HepG2 (cell line): ENCODE measurements around the gene ABCB8. TPM values are rescaled to one million over a fixed set of nuclear protein-coding genes. Genes with fewer than 3 reads are reported as not detected.

Experiments used
- BATF2 ChIP-seq: sonication (generic); formaldehyde crosslinking; IDR thresholded peaks from 2 replicates; pipeline ENCODE4 v1.8.0; 2022; ENCODE audit warnings: mild to moderate bottlenecking, missing genetic modification reagents, moderate library complexity
- DZIP1 ChIP-seq: sonication (generic); formaldehyde crosslinking; IDR thresholded peaks from 2 replicates; pipeline ENCODE4 v1.5.0; 2020; ENCODE audit warnings: mild to moderate bottlenecking, missing genetic modification reagents
- EP300 ChIP-seq, 3 experiments: sonication (generic) in 1 of 3; formaldehyde crosslinking in 1 of 3; IDR thresholded peaks; 2 replicates each; pipeline versions ENCODE4 v1.5.1 to v1.6.1; 2011 to 2020; ENCODE audit warnings: low read depth in 2 of 3, low read length in 2 of 3, borderline replicate concordance in 1 of 3, improper control_type of control experiment in 1 of 3, mild to moderate bottlenecking in 1 of 3, missing genetic modification reagents in 1 of 3, moderate library complexity in 1 of 3
- ETV5 ChIP-seq: IDR thresholded peaks from 2 replicates; pipeline ENCODE4 v1.6.1; 2018; ENCODE audit warnings: missing biosample characterization, missing genetic modification reagents, inconsistent platforms, borderline replicate concordance
- HDAC6 ChIP-seq: fragments of 200-600 bp; sonication (generic); IDR thresholded peaks from 2 replicates; pipeline ENCODE4 v1.7.0; 2017; ENCODE audit warnings: mild to moderate bottlenecking, antibody characterized with exemption, low read length, low read depth
- JDP2 ChIP-seq: sonication (generic); formaldehyde crosslinking; IDR thresholded peaks from 2 replicates; pipeline ENCODE4 v1.8.1; 2022; ENCODE audit warnings: missing genetic modification reagents, borderline replicate concordance
- SNAI1 ChIP-seq: sonication (generic); formaldehyde crosslinking; IDR thresholded peaks from 2 replicates; pipeline ENCODE4 v1.5.0; 2020; ENCODE audit warnings: mild to moderate bottlenecking, missing genetic modification reagents, borderline replicate concordance
- SNAPC4 ChIP-seq: sonication (generic); formaldehyde crosslinking; IDR thresholded peaks from 2 replicates; pipeline ENCODE4 v1.4.0; 2020; ENCODE audit warnings: mild to moderate bottlenecking, missing genetic modification reagents
- TCF7 ChIP-seq: sonication (generic); IDR thresholded peaks from 2 replicates; pipeline ENCODE4 v1.6.1; 2016; ENCODE audit warnings: antibody characterized with exemption, low read depth
- ZFP36L2 ChIP-seq: sonication (generic); formaldehyde crosslinking; IDR thresholded peaks from 2 replicates; pipeline ENCODE4 v1.4.0; 2020; ENCODE audit warnings: missing genetic modification reagents
- ZNF143 ChIP-seq: sonication (generic); formaldehyde crosslinking; IDR thresholded peaks from 2 replicates; pipeline ENCODE4 v1.4.0; 2020; ENCODE audit warnings: missing genetic modification reagents
- ZNF20 ChIP-seq: sonication (generic); formaldehyde crosslinking; IDR thresholded peaks from 2 replicates; pipeline ENCODE4 v1.4.0; 2020; ENCODE audit warnings: mild to moderate bottlenecking, moderate library complexity, missing genetic modification reagents
- ZNF276 ChIP-seq: sonication (generic); formaldehyde crosslinking; IDR thresholded peaks from 2 replicates; pipeline ENCODE4 v1.4.0; 2020; ENCODE audit warnings: mild to moderate bottlenecking, low read depth, missing genetic modification reagents
- ZNF280B ChIP-seq: sonication (generic); formaldehyde crosslinking; IDR thresholded peaks from 2 replicates; pipeline ENCODE4 v1.5.0; 2020; ENCODE audit warnings: missing genetic modification reagents, mild to moderate bottlenecking, borderline replicate concordance
- ZNF567 ChIP-seq: sonication (generic); formaldehyde crosslinking; IDR thresholded peaks from 2 replicates; pipeline ENCODE4 v1.8.1; 2023; ENCODE audit warnings: mild to moderate bottlenecking, missing genetic modification reagents, borderline replicate concordance
- ZNF7 ChIP-seq: IDR thresholded peaks from 2 replicates; pipeline ENCODE4 v1.6.1; 2016; ENCODE audit warnings: missing biosample characterization, missing genetic modification reagents
- ZNF781 ChIP-seq: sonication (generic); formaldehyde crosslinking; IDR thresholded peaks from 2 replicates; pipeline ENCODE4 v1.5.1; 2020; ENCODE audit warnings: borderline replicate concordance, mild to moderate bottlenecking, missing genetic modification reagents; ENCODE audit errors: not compliant biosample characterization
- ZNF788 ChIP-seq: sonication (generic); formaldehyde crosslinking; IDR thresholded peaks from 2 replicates; pipeline ENCODE4 v1.5.0; 2020; ENCODE audit warnings: mild to moderate bottlenecking, missing genetic modification reagents, borderline replicate concordance
- polyA plus RNA-seq, 8 experiments: library from polyadenylated mRNA; depleted of rRNA in 3 of 8; stranded (reverse) in 7 of 8; unstranded in 1 of 8; fragments of >200 nt; fragmentation: Illumina TruSeq in 4 of 8; extraction: Trizol in 4 of 8; gene quantifications; 2 replicates each; pipeline versions ENCODE4 v1.2.1 to v1.2.3, GENCODE V29; 2011 to 2016; ENCODE audit warnings: low read depth in 4 of 8, missing spikeins in 1 of 8, mixed read lengths in 1 of 8; ENCODE audit not compliant: insufficient read depth in 1 of 8
- total RNA-seq, 5 experiments: library from RNA; depleted of rRNA; stranded (reverse); fragments of >200 nt; fragmentation: Illumina TruSeq; extraction: Trizol; gene quantifications; 2 replicates each; pipeline ENCODE4 v1.2.3, GENCODE V29; 2016; ENCODE audit warnings: low read depth in 1 of 5

ABCB8 gene
- total and polyA plus RNA-seq, 2 of the 13 experiments (the other 11 are each of a cell fraction or from before 2014, with no cell fraction given) = 6.6 to 16.7 TPM

- TF ChIP-seq SNAI1 (CRISPR knock-in tag) (no peak), ETV5 (CRISPR knock-in tag) (no peak), DZIP1 (CRISPR knock-in tag) (no peak), EP300 (IDR thresholded peaks at IDR 0.05; ENCODE audit: low read depth in 2 of 2, low read length in 2 of 2) (no peak), EP300 (CRISPR knock-in tag; IDR thresholded peaks at IDR 0.05; ENCODE audit: borderline replicate concordance) (no peak), BATF2 (CRISPR knock-in tag) (no peak), ZNF20 (CRISPR knock-in tag) (no peak), ZNF788 (CRISPR knock-in tag) (0 out of 2 replicates have a peak, but pooled peaks have one; percentile 7), SNAPC4 (CRISPR knock-in tag) (no peak), ZNF567 (CRISPR knock-in tag) (no peak), ZNF143 (CRISPR knock-in tag) (no peak), ZNF7 (CRISPR knock-in tag) (no peak), JDP2 (no peak), ZNF781 (CRISPR knock-in tag) (no peak), ZNF280B (no peak), HDAC6 (no peak), ZNF276 (CRISPR knock-in tag) (no peak), ZFP36L2 (CRISPR knock-in tag) (no peak), TCF7 (no peak)
These were observed 33.8 kb downstream of the ABCB8 start (continued) for GRCh38 chr7:151062111-151062398.
